Endodermal cell (in vitro differentiated cells): Measurements from ENCODE around the gene PLCH2. TPM values are rescaled to one million over a fixed set of nuclear protein-coding genes. Genes with fewer than 3 reads are reported as not detected.

Experiments used
- DNase-seq: peaks from one replicate; pipeline ENCODE4 v3.0.0-alpha.2; 2017
- H3K27ac ChIP-seq: 2 replicates; pipeline ENCODE4 v1.5.1; 2013; ENCODE audit warnings: mild to moderate bottlenecking, low read depth, low read length, moderate library complexity
- H3K27me3 ChIP-seq: 2 replicates; pipeline ENCODE4 v1.6.1; 2013; ENCODE audit warnings: mild to moderate bottlenecking, low read length, moderate library complexity; ENCODE audit not compliant: insufficient read depth, control insufficient read depth, poor library complexity, severe bottlenecking
- H3K36me3 ChIP-seq: 2 replicates; pipeline ENCODE4 v1.7.0; 2013; ENCODE audit warnings: mild to moderate bottlenecking, low read length, moderate library complexity; ENCODE audit not compliant: control insufficient read depth, insufficient read depth
- H3K4me1 ChIP-seq: one replicate; pipeline ENCODE4 v1.7.0; 2013; ENCODE audit warnings: low read length; ENCODE audit not compliant: control insufficient read depth, insufficient read depth
- H3K4me3 ChIP-seq: 2 replicates; pipeline ENCODE4 v1.5.1; 2013; ENCODE audit warnings: mild to moderate bottlenecking, low read length, moderate library complexity
- H3K9ac ChIP-seq: 2 replicates; pipeline ENCODE4 v1.6.1; 2013; ENCODE audit warnings: mild to moderate bottlenecking, low read length, moderate library complexity; ENCODE audit not compliant: poor library complexity, severe bottlenecking; ENCODE audit errors: extremely low read depth
- H3K9me3 ChIP-seq: 2 replicates; pipeline ENCODE4 v1.6.1; 2013; ENCODE audit warnings: mild to moderate bottlenecking, low read length, moderate library complexity; ENCODE audit not compliant: control insufficient read depth
- H3K27ac Mint-ChIP-seq: 2 replicates; pipeline ENCODE4 v1.8.0; 2020; ENCODE audit warnings: mixed read lengths
- H3K27me3 Mint-ChIP-seq: 2 replicates; pipeline ENCODE4 v1.8.0; 2021; ENCODE audit warnings: mild to moderate bottlenecking, mixed read lengths; ENCODE audit not compliant: insufficient read depth
- H3K36me3 Mint-ChIP-seq: 2 replicates; pipeline ENCODE4 v1.8.0; 2020; ENCODE audit warnings: low read depth, mixed read lengths
- H3K4me1 Mint-ChIP-seq: 2 replicates; pipeline ENCODE4 v1.8.0; 2020; ENCODE audit warnings: mixed read lengths
- H3K4me3 Mint-ChIP-seq: 2 replicates; pipeline ENCODE4 v1.8.0; 2020; ENCODE audit warnings: mild to moderate bottlenecking, moderate library complexity, mixed read lengths
- H3K9me3 Mint-ChIP-seq: 2 replicates; pipeline ENCODE4 v1.8.0; 2020; ENCODE audit warnings: mild to moderate bottlenecking, mixed read lengths
- CTCF ChIP-seq: fragments of 200-600 bp; sonication (generic); conservative IDR thresholded peaks from 2 replicates; pipeline ENCODE4 v1.5.0; 2021; ENCODE audit warnings: antibody characterized with exemption, mild to moderate bottlenecking
- WGBS, 2 experiments: methylation state at CpG; one replicate each; pipeline versions ENCODE4 v1.1.5 to v1.1.7; 2013; ENCODE audit warnings: missing lambda C conversion rate in 2 of 2, mixed read lengths in 1 of 2; ENCODE audit not compliant: insufficient coverage in 1 of 2, insufficient read length in 1 of 2; 5-methylcytosine and 5-hydroxymethylcytosine counted together
- total RNA-seq, 2 donors: library from RNA; stranded (reverse); fragmentation: NEBNext Ultra II Directional in 1 of 2; extraction: Animal tissue kit (Norgen Biotek cat#: 25700) in 1 of 2; gene quantifications; 2 replicates in 1 of 2; 3 replicates in 1 of 2; pipeline ENCODE4 v1.2.1, GENCODE V29; 2021

Gene PLCH2
- total RNA-seq, 2 donors from 2014 or later: 0.18 to 0.31 TPM

GRCh38 chr1:2435091-2435490, 41.0 kb upstream of the PLCH2 start:
- Mint-ChIP-seq H3K4me3 (no peak overlapping the region), H3K4me1 (no peaks in the 10 kb centered on the region), H3K36me3 (no peaks in the 10 kb centered on the region), H3K27ac (no peak overlapping the region), H3K9me3 (peaks cover 1% of the 10 kb centered on the region), H3K27me3 (peaks cover 3% of the 10 kb centered on the region)
- Histone ChIP-seq H3K27ac (no peak overlapping the region), H3K4me1 (no peaks in the 10 kb centered on the region), H3K27me3 (no peaks in the 10 kb centered on the region), H3K9ac (no peak overlapping the region), H3K36me3 (no peaks in the 10 kb centered on the region), H3K9me3 (no peaks in the 10 kb centered on the region), H3K4me3 (no peak overlapping the region)
- WGBS, 2 experiments: 83 to 90% methylated on average over 4 to 9 of the region's 9 CpGs
- no peak for TF ChIP-seq CTCF
- DNase-seq: no peak

DNA sequence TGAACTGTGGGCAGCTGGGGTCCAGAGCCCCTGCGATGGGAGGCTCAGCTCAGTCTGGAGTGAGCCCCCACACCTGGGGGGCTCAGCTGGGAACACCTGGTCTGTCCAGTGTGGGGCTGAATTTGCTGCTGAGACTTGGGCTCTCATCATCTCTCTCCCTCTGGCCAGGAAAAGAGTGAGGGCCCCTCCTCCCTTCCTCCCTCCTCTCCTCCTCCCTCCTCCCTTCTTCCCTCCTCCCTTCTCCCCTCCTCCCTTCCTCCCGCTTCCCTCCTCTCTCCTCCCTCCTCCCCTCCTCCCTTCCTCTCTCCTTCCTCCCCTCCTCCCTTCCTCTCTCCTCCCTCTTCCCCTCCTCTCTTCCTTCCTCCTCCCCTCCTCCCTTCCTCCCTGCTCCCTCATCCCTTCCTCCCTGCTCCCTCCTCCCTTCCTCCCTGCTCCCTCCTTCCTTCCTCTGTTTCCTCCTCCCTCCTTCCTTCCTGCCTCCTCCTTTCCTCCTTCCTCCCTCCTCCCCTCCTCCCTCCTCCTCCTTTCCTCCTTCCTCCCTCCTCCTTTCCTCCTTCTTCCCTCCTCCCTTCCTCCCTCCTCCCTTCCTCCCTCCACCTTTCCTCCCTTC, 40.2 kb upstream of the PLCH2 start:
- no peak for DNase-seq
- H3K36me3 ChIP-seq: no peaks in the 10 kb centered on the region
- H3K4me1 ChIP-seq: no peaks in the 10 kb centered on the region
- WGBS, 2 experiments: 84% methylated on average over 2 of the region's 2 CpGs; no CpG with 5 or more reads in 1 of the 2 experiments
- no peak overlapping the region for H3K27ac ChIP-seq
- H3K27ac Mint-ChIP-seq: no peak overlapping the region
- peaks cover 5% of the 10 kb centered on the region for H3K27me3 Mint-ChIP-seq
- no peak overlapping the region for H3K4me3 Mint-ChIP-seq
- H3K9me3 Mint-ChIP-seq: no peaks in the 10 kb centered on the region
- H3K4me1 Mint-ChIP-seq: no peaks in the 10 kb centered on the region
- no peaks in the 10 kb centered on the region for H3K9me3 ChIP-seq
- no peak for TF ChIP-seq CTCF
- no peak overlapping the region for H3K4me3 ChIP-seq
- no peak overlapping the region for H3K9ac ChIP-seq
- H3K27me3 ChIP-seq: no peaks in the 10 kb centered on the region
- no peaks in the 10 kb centered on the region for H3K36me3 Mint-ChIP-seq

DNA sequence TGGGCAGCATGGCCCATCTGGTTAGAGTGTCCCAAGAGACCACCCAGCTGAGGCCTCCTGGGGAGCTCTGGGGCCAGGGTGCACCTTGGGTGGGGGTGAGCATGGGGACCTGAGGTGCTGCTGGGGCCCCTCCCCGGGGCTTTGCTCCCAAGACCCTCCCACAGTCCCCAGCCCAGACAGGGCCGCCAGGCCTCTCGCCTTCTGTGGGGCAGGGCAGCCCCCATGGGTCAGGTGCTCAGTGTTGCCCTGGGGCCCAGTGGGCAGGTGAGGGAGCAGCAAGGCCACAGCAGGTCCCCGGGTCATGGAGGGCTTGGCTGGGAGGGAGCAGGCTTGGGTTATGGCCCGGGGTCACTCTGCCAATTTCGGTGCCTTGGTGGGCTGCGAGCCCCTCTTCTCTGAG, 39.2 kb upstream of the PLCH2 start:
- H3K9me3 Mint-ChIP-seq: no peaks in the 10 kb centered on the region
- Histone ChIP-seq H3K27ac (no peak overlapping the region), H3K27me3 (peaks cover 8% of the 10 kb centered on the region), H3K9ac (no peak overlapping the region), H3K4me1 (no peaks in the 10 kb centered on the region), H3K9me3 (no peaks in the 10 kb centered on the region), H3K4me3 (no peak overlapping the region), H3K36me3 (no peaks in the 10 kb centered on the region)
- H3K4me1 Mint-ChIP-seq: no peaks in the 10 kb centered on the region
- peaks cover 10% of the 10 kb centered on the region for H3K27me3 Mint-ChIP-seq
- TF ChIP-seq CTCF: no peak
- DNase-seq: no peak
- no peaks in the 10 kb centered on the region for H3K36me3 Mint-ChIP-seq
- H3K4me3 Mint-ChIP-seq: no peak overlapping the region
- H3K27ac Mint-ChIP-seq: no peak overlapping the region
- 81 to 85% methylated on average over 7 of the region's 7 CpGs for WGBS, 2 experiments
